Trophoblast cell (in vitro differentiated cells and primary cell): ENCODE results near the gene RELT.

Source experiments
- DNase-seq, 2 donors: peaks; one replicate each; pipeline ENCODE4 v3.0.0-alpha.2; 2016
- H2AFZ ChIP-seq: 2 replicates; pipeline ENCODE4 v1.6.1; 2013; ENCODE audit warnings: low read length, moderate library complexity, mild to moderate bottlenecking; ENCODE audit not compliant: insufficient read depth, poor library complexity
- H2AK5ac ChIP-seq: 2 replicates; pipeline ENCODE4 v1.6.1; 2013; ENCODE audit warnings: mild to moderate bottlenecking, low read length
- H2BK120ac ChIP-seq: 2 replicates; pipeline ENCODE4 v1.6.1; 2013; ENCODE audit warnings: low read length, mild to moderate bottlenecking, moderate library complexity; ENCODE audit not compliant: insufficient read depth, poor library complexity
- H2BK12ac ChIP-seq: 2 replicates; pipeline ENCODE4 v1.6.1; 2013; ENCODE audit warnings: mild to moderate bottlenecking, low read length, moderate library complexity
- H2BK5ac ChIP-seq: 2 replicates; pipeline ENCODE4 v1.6.1; 2013; ENCODE audit warnings: low read length, low read depth, moderate library complexity, mild to moderate bottlenecking; ENCODE audit not compliant: poor library complexity
- H3K14ac ChIP-seq: 2 replicates; pipeline ENCODE4 v1.6.1; 2013; ENCODE audit warnings: mild to moderate bottlenecking, low read length
- H3K18ac ChIP-seq: 2 replicates; pipeline ENCODE4 v1.6.1; 2013; ENCODE audit warnings: mild to moderate bottlenecking, low read length
- H3K23ac ChIP-seq: 2 replicates; pipeline ENCODE4 v1.6.1; 2013; ENCODE audit warnings: low read length
- H3K27ac ChIP-seq: 2 replicates; pipeline ENCODE4 v1.5.1; 2013; ENCODE audit warnings: low read depth, mild to moderate bottlenecking, inconsistent platforms, low read length, moderate library complexity
- H3K27me3 ChIP-seq: 2 replicates; pipeline ENCODE4 v1.6.1; 2013; ENCODE audit warnings: inconsistent platforms, mild to moderate bottlenecking, low read length, moderate library complexity; ENCODE audit not compliant: insufficient read depth
- H3K36me3 ChIP-seq, 2 experiments: 1 replicate in 1 of 2; 2 replicates in 1 of 2; pipeline ENCODE4 v1.6.1; 2013; ENCODE audit warnings: low read length in 2 of 2, mild to moderate bottlenecking in 2 of 2, moderate library complexity in 1 of 2; ENCODE audit not compliant: insufficient read depth in 2 of 2, control insufficient read depth in 1 of 2
- H3K4ac ChIP-seq: 2 replicates; pipeline ENCODE4 v1.6.1; 2013; ENCODE audit warnings: low read depth, mild to moderate bottlenecking, low read length, moderate library complexity
- H3K4me1 ChIP-seq, 2 experiments: 1 replicate in 1 of 2; 2 replicates in 1 of 2; pipeline ENCODE4 v1.6.1; 2013; ENCODE audit warnings: low read length in 2 of 2, mild to moderate bottlenecking in 2 of 2, moderate library complexity in 1 of 2; ENCODE audit not compliant: insufficient read depth in 2 of 2, control insufficient read depth in 1 of 2
- H3K4me2 ChIP-seq: 2 replicates; pipeline ENCODE4 v1.6.1; 2013; ENCODE audit warnings: inconsistent platforms, mild to moderate bottlenecking, low read length, moderate library complexity
- H3K4me3 ChIP-seq: 2 replicates; pipeline ENCODE4 v1.5.1; 2013; ENCODE audit warnings: mild to moderate bottlenecking, low read depth, low read length, inconsistent platforms
- H3K79me1 ChIP-seq: one replicate; pipeline ENCODE4 v1.6.1; 2013; ENCODE audit warnings: low read length
- H3K79me2 ChIP-seq: 2 replicates; pipeline ENCODE4 v1.6.1; 2013; ENCODE audit warnings: low read length, mild to moderate bottlenecking; ENCODE audit not compliant: control insufficient read depth, insufficient read depth, poor library complexity
- H3K9ac ChIP-seq: 2 replicates; pipeline ENCODE4 v1.6.1; 2013; ENCODE audit warnings: mild to moderate bottlenecking, low read length
- H3K9me3 ChIP-seq: 2 replicates; pipeline ENCODE4 v1.6.1; 2013; ENCODE audit warnings: low read depth, mild to moderate bottlenecking, control low read depth, inconsistent platforms, low read length; ENCODE audit not compliant: insufficient read depth
- H4K12ac ChIP-seq: 2 replicates; pipeline ENCODE4 v1.6.1; 2013; ENCODE audit warnings: low read depth, mild to moderate bottlenecking, low read length, moderate library complexity
- H4K8ac ChIP-seq: 2 replicates; pipeline ENCODE4 v1.6.1; 2013; ENCODE audit warnings: low read depth, mild to moderate bottlenecking, low read length, moderate library complexity
- H4K91ac ChIP-seq: one replicate; pipeline ENCODE4 v1.6.1; 2013; ENCODE audit warnings: low read depth, mild to moderate bottlenecking, low read length, moderate library complexity
- WGBS: extraction: QIAGEN DNeasy Blood & Tissue Kit; methylation state at CpG from one replicate; pipeline ENCODE4 v1.1.7; 2013; ENCODE audit warnings: missing lambda C conversion rate; ENCODE audit not compliant: insufficient read length, insufficient coverage; ENCODE audit errors: extremely low coverage; 5-methylcytosine and 5-hydroxymethylcytosine counted together

Gene RELT

GRCh38 chr11:73389134-73389525, 12.9 kb downstream of the RELT start:
- Histone ChIP-seq H4K8ac (no peak overlapping the region), H3K9me3 (peaks cover 4% of the 10 kb centered on the region), H2AFZ (no peak overlapping the region), H3K9ac (no peak overlapping the region), H3K4ac (no peak overlapping the region), H3K23ac (no peak overlapping the region), H2BK12ac (no peak overlapping the region), H3K18ac (no peak overlapping the region), H4K91ac (no peak overlapping the region), H3K79me2 (no peaks in the 10 kb centered on the region), H3K27me3 (no peaks in the 10 kb centered on the region), H4K12ac (no peak overlapping the region), H3K36me3 (peaks cover 14 to 16% of the 10 kb centered on the region in 2 experiments), H3K4me2 (no peak overlapping the region), H2AK5ac (no peak overlapping the region), H3K4me1 (peaks cover 2 to 6% of the 10 kb centered on the region in 2 experiments), H3K79me1 (no peaks in the 10 kb centered on the region), H3K14ac (no peak overlapping the region), H2BK120ac (no peak overlapping the region), H2BK5ac (no peak overlapping the region), H3K27ac (no peak overlapping the region), H3K4me3 (no peak overlapping the region)
- no CpG with 5 or more reads among the region's 6 CpGs for WGBS
- no peak for DNase-seq

- Histone ChIP-seq H3K4me2 (no peak overlapping the region), H2AK5ac (no peak overlapping the region), H3K18ac (no peak overlapping the region), H3K79me2 (no peaks in the 10 kb centered on the region), H2BK12ac (no peak overlapping the region), H3K79me1 (no peaks in the 10 kb centered on the region), H3K4ac (no peak overlapping the region), H3K27ac (no peak overlapping the region), H3K9ac (no peak overlapping the region), H3K27me3 (no peaks in the 10 kb centered on the region), H2BK120ac (no peak overlapping the region), H2BK5ac (no peak overlapping the region), H3K4me1 (peaks cover 2 to 6% of the 10 kb centered on the region in 2 experiments), H3K14ac (no peak overlapping the region), H3K4me3 (no peak overlapping the region), H4K91ac (no peak overlapping the region), H3K23ac (no peak overlapping the region), H3K9me3 (peaks cover 4% of the 10 kb centered on the region), H2AFZ (no peak overlapping the region), H4K8ac (no peak overlapping the region), H4K12ac (no peak overlapping the region), H3K36me3 (peaks cover 19 to 24% of the 10 kb centered on the region in 2 experiments)
- no peak for DNase-seq
- no CpG with 5 or more reads among the region's 7 CpGs for WGBS
These were observed 13.7 kb downstream of the RELT start for GRCh38 chr11:73389916-73390315.

GRCh38 chr11:73390601-73391565, 14.7 kb downstream of the RELT start:
- DNase-seq: no peak
- Histone ChIP-seq H3K9me3 (peaks cover 4% of the 10 kb centered on the region), H3K4ac (no peak overlapping the region), H2BK120ac (no peak overlapping the region), H3K23ac (no peak overlapping the region), H2AFZ (no peak overlapping the region), H3K14ac (no peak overlapping the region), H3K36me3 (peaks cover 26 to 33% of the 10 kb centered on the region in 2 experiments), H3K4me3 (no peak overlapping the region), H2BK12ac (no peak overlapping the region), H3K18ac (no peak overlapping the region), H2BK5ac (no peak overlapping the region), H3K79me1 (no peaks in the 10 kb centered on the region), H3K4me1 (peaks cover 2 to 6% of the 10 kb centered on the region in 2 experiments), H4K12ac (no peak overlapping the region), H3K79me2 (no peaks in the 10 kb centered on the region), H3K4me2 (no peak overlapping the region), H2AK5ac (no peak overlapping the region), H4K8ac (no peak overlapping the region), H3K9ac (no peak overlapping the region), H4K91ac (no peak overlapping the region), H3K27ac (no peak overlapping the region), H3K27me3 (no peaks in the 10 kb centered on the region)
- WGBS: no CpG with 5 or more reads among the region's 12 CpGs

- no peak overlapping the region for H3K4me2 ChIP-seq
- no peak overlapping the region for H3K4me3 ChIP-seq
- no peak overlapping the region for H4K91ac ChIP-seq
- no peak overlapping the region for H4K12ac ChIP-seq
- no peak overlapping the region for H3K18ac ChIP-seq
- H3K79me2 ChIP-seq: no peaks in the 10 kb centered on the region
- H2AFZ ChIP-seq: no peak overlapping the region
- H3K14ac ChIP-seq: no peak overlapping the region
- no peak overlapping the region for H2BK5ac ChIP-seq
- no peaks in the 10 kb centered on the region for H3K27me3 ChIP-seq
- H4K8ac ChIP-seq: no peak overlapping the region
- H3K79me1 ChIP-seq: no peaks in the 10 kb centered on the region
- WGBS: no CpG with 5 or more reads among the region's 10 CpGs
- H3K23ac ChIP-seq: no peak overlapping the region
- H2BK12ac ChIP-seq: no peak overlapping the region
- H3K9ac ChIP-seq: no peak overlapping the region
- H3K4me1 ChIP-seq: peaks cover 2 to 6% of the 10 kb centered on the region in 2 experiments
- H2AK5ac ChIP-seq: no peak overlapping the region
- no peak overlapping the region for H3K4ac ChIP-seq
- H3K9me3 ChIP-seq: peaks cover 4% of the 10 kb centered on the region
- no peak overlapping the region for H2BK120ac ChIP-seq
- peak in 1 of 2 donors; percentile 56 for DNase-seq
- peaks cover 26 to 38% of the 10 kb centered on the region in 2 experiments for H3K36me3 ChIP-seq
- no peak overlapping the region for H3K27ac ChIP-seq
These were observed 15.5 kb downstream of the RELT start for GRCh38 chr11:73391665-73392064.
